GM23338 (cell line): Measurements from ENCODE around the gene TUBGCP2. TPM values are rescaled to one million over a fixed set of nuclear protein-coding genes. Genes with fewer than 3 reads are reported as not detected.

Source experiments
- ATAC-seq: fragments of 200-7000 bp; cut with Tn5 transposase; 3 replicates; pipeline ENCODE4 v1.9.1; 2020
- DNase-seq: peaks from one replicate; pipeline ENCODE4 v3.0.0-alpha.2; 2015; ENCODE audit warnings: low spot score
- H2AFZ ChIP-seq: fragments of 200-600 bp; sonication (generic); 2 replicates; pipeline ENCODE4 v1.8.0; 2016; ENCODE audit warnings: antibody characterized with exemption, mild to moderate bottlenecking, moderate library complexity
- H3F3A ChIP-seq: fragments of 200-600 bp; sonication (generic); replicated peaks from 2 replicates; pipeline ENCODE4 v1.8.0; 2017; ENCODE audit warnings: antibody characterized with exemption, mixed run types, low read depth
- H3K27ac ChIP-seq: fragments of 200-600 bp; sonication (generic); 2 replicates; pipeline ENCODE4 v1.6.1; 2016; ENCODE audit warnings: low read depth
- H3K27me3 ChIP-seq: fragments of 200-600 bp; sonication (generic); 2 replicates; pipeline ENCODE4 v1.8.0; 2016; ENCODE audit warnings: mild to moderate bottlenecking, mixed run types, moderate library complexity; ENCODE audit not compliant: insufficient read depth
- H3K36me3 ChIP-seq: fragments of 200-600 bp; sonication (generic); 2 replicates; pipeline ENCODE4 v1.8.0; 2016; ENCODE audit warnings: mild to moderate bottlenecking; ENCODE audit not compliant: insufficient read depth
- H3K4me1 ChIP-seq: fragments of 200-600 bp; sonication (generic); 2 replicates; pipeline ENCODE4 v1.8.0; 2016; ENCODE audit warnings: mild to moderate bottlenecking, moderate library complexity; ENCODE audit not compliant: insufficient read depth
- H3K4me2 ChIP-seq: fragments of 200-600 bp; sonication (generic); 2 replicates; pipeline ENCODE4 v1.7.1; 2017; ENCODE audit warnings: mixed run types
- H3K4me3 ChIP-seq: fragments of 200-600 bp; sonication (generic); 2 replicates; pipeline ENCODE4 v1.6.1; 2016; ENCODE audit warnings: mixed run types
- H3K79me2 ChIP-seq: fragments of 200-600 bp; sonication (generic); replicated peaks from 2 replicates; pipeline ENCODE4 v1.8.0; 2017; ENCODE audit warnings: mild to moderate bottlenecking; ENCODE audit not compliant: insufficient read depth
- H3K9me2 ChIP-seq: fragments of 200-600 bp; sonication (generic); 2 replicates; pipeline ENCODE4 v1.8.0; 2017; ENCODE audit not compliant: insufficient read depth
- H4K20me1 ChIP-seq: fragments of 200-600 bp; sonication (generic); replicated peaks from 2 replicates; pipeline ENCODE4 v1.8.0; 2017; ENCODE audit warnings: mild to moderate bottlenecking; ENCODE audit not compliant: insufficient read depth
- H3K27ac Mint-ChIP-seq: 2 replicates; pipeline ENCODE4 v1.8.0; 2020; ENCODE audit warnings: inconsistent platforms, mild to moderate bottlenecking, moderate library complexity, mixed read lengths
- H3K27me3 Mint-ChIP-seq: 3 replicates; pipeline ENCODE4 v1.8.0; 2022; ENCODE audit warnings: low read depth, mild to moderate bottlenecking, moderate library complexity, mixed read lengths, inconsistent platforms; ENCODE audit not compliant: insufficient read depth, poor library complexity
- H3K36me3 Mint-ChIP-seq: 3 replicates; pipeline ENCODE4 v1.8.0; 2021; ENCODE audit warnings: low read depth, mild to moderate bottlenecking, inconsistent platforms, moderate library complexity, mixed read lengths
- H3K4me1 Mint-ChIP-seq: 3 replicates; pipeline ENCODE4 v1.8.0; 2020; ENCODE audit warnings: mild to moderate bottlenecking, inconsistent platforms, mixed read lengths
- H3K4me3 Mint-ChIP-seq: 3 replicates; pipeline ENCODE4 v1.8.0; 2021; ENCODE audit warnings: moderate library complexity, mild to moderate bottlenecking, inconsistent platforms, mixed read lengths
- H3K9me3 Mint-ChIP-seq: 3 replicates; pipeline ENCODE4 v1.8.0; 2020; ENCODE audit warnings: moderate library complexity, mild to moderate bottlenecking, inconsistent platforms, mixed read lengths
- CREB1 ChIP-seq: fragments of 250-450 bp; sonication (Bioruptor Pico); IDR thresholded peaks from 2 replicates; pipeline ENCODE4 v1.5.0; 2020; ENCODE audit warnings: low read depth, mild to moderate bottlenecking, moderate library complexity
- CTCF ChIP-seq, 2 experiments: fragments of 200-600 bp in 1 of 2; sonication (generic) in 1 of 2; conservative IDR thresholded peaks; 2 replicates each; pipeline versions ENCODE4 v1.5.1 to v1.6.1; 2016 to 2017; ENCODE audit warnings: antibody characterized with exemption in 2 of 2, low read depth in 2 of 2, mild to moderate bottlenecking in 2 of 2, moderate library complexity in 1 of 2
- ETS1 ChIP-seq: IDR thresholded peaks from 2 replicates; pipeline ENCODE4 v1.6.1; 2016; ENCODE audit warnings: antibody characterized with exemption
- EZH2 ChIP-seq: fragments of 200-600 bp; sonication (generic); IDR thresholded peaks from one replicate; pipeline ENCODE4 v1.8.0; 2017; ENCODE audit warnings: antibody characterized with exemption, mild to moderate bottlenecking, low read depth; ENCODE audit not compliant: unreplicated experiment
- EZH2phosphoT487 ChIP-seq: fragments of 200-600 bp; sonication (generic); IDR thresholded peaks from one replicate; pipeline ENCODE4 v1.8.1; 2018; ENCODE audit warnings: antibody characterized with exemption; ENCODE audit not compliant: unreplicated experiment
- JUNB ChIP-seq: IDR thresholded peaks from one replicate; pipeline ENCODE4 v1.6.1; 2016; ENCODE audit warnings: antibody characterized with exemption; ENCODE audit not compliant: unreplicated experiment
- NANOG ChIP-seq: IDR thresholded peaks from 2 replicates; pipeline ENCODE4 v1.6.1; 2016; ENCODE audit warnings: antibody characterized with exemption, borderline replicate concordance
- POLR2AphosphoS5 ChIP-seq: IDR thresholded peaks from 2 replicates; pipeline ENCODE4 v1.6.1; 2016; ENCODE audit warnings: antibody characterized with exemption, low read depth
- REST ChIP-seq: IDR thresholded peaks from one replicate; pipeline ENCODE4 v1.6.1; 2018; ENCODE audit warnings: antibody characterized with exemption; ENCODE audit not compliant: unreplicated experiment
- STAT1 ChIP-seq: IDR thresholded peaks from one replicate; pipeline ENCODE4 v1.6.1; 2016; ENCODE audit warnings: antibody characterized with exemption; ENCODE audit not compliant: unreplicated experiment
- ZNF114 ChIP-seq: fragments of 250-450 bp; sonication (Bioruptor Pico); IDR thresholded peaks from 2 replicates; pipeline ENCODE4 v1.5.0; 2020; ENCODE audit warnings: mild to moderate bottlenecking, moderate library complexity
- ZNF331 ChIP-seq: fragments of 250-450 bp; sonication (Bioruptor Pico); IDR thresholded peaks from 2 replicates; pipeline ENCODE4 v1.5.0; 2020; ENCODE audit warnings: low read depth, mild to moderate bottlenecking, moderate library complexity
- ZNF462 ChIP-seq: fragments of 250-450 bp; sonication (Bioruptor Pico); IDR thresholded peaks from 2 replicates; pipeline ENCODE4 v1.5.0; 2020; ENCODE audit warnings: mild to moderate bottlenecking, moderate library complexity
- polyA plus RNA-seq: library from polyadenylated mRNA; unstranded; fragments of >200 nt; fragmentation: Nextera tagmentation; extraction: Ambion mirVana; gene quantifications from 2 replicates; pipeline ENCODE4 v1.2.1, GENCODE V29; 2016
- total RNA-seq: library from RNA; depleted of rRNA; stranded (reverse); fragments of >200 nt; shearing (Covaris generic); gene quantifications from 2 replicates; pipeline ENCODE4 v1.2.3, GENCODE V29; 2014

The TUBGCP2 gene
- total and polyA plus RNA-seq, 2 experiments from 2014 or later: 59.6 to 67.7 TPM

GRCh38 chr10:133350283-133350949 lies 41.7 kb upstream of the TUBGCP2 start:
- no peak overlapping the region for H3K4me3 ChIP-seq
- DNase-seq: no peak
- no peak overlapping the region for H2AFZ ChIP-seq
- ATAC-seq: no peak
- no peak overlapping the region for H3K4me2 ChIP-seq
- H3K27ac ChIP-seq: no peak overlapping the region
- H3K36me3 Mint-ChIP-seq: no peaks in the 10 kb centered on the region
- no peaks in the 10 kb centered on the region for H3K9me2 ChIP-seq
- no peaks in the 10 kb centered on the region for H3K79me2 ChIP-seq
- no peak overlapping the region for H3K27ac Mint-ChIP-seq
- peaks cover 23% of the 10 kb centered on the region for H3K27me3 Mint-ChIP-seq
- no peaks in the 10 kb centered on the region for H3K36me3 ChIP-seq
- 0 out of 2 replicates have a peak, but pooled peaks cover 3% of the 10 kb centered on the region for H3F3A ChIP-seq
- H3K4me3 Mint-ChIP-seq: no peak overlapping the region
- H3K4me1 ChIP-seq: no peaks in the 10 kb centered on the region; the same call in 1 of the 2 replicates
- no peaks in the 10 kb centered on the region; the same call in 1 of the 2 replicates for H4K20me1 ChIP-seq
- no peak for TF ChIP-seq EZH2phosphoT487
- no peak for TF ChIP-seq CREB1 (CRISPR knock-in tag)
- no peak for TF ChIP-seq NANOG
- no peak for TF ChIP-seq ZNF114 (CRISPR knock-in tag)
- TF ChIP-seq JUNB: no peak
- no peak for TF ChIP-seq STAT1
- TF ChIP-seq POLR2AphosphoS5: no peak; the same call in 1 of the 2 replicates
- no peak for TF ChIP-seq ZNF462 (CRISPR knock-in tag)
- TF ChIP-seq ETS1: no peak
- TF ChIP-seq EZH2: no peak
- no peak for TF ChIP-seq CTCF (conservative IDR thresholded peaks at IDR 0.05; ENCODE audit: low read depth in 2 of 2)
- TF ChIP-seq ZNF331 (CRISPR knock-in tag): no peak
- no peak for TF ChIP-seq REST
- H3K4me1 Mint-ChIP-seq: peaks cover 2% of the 10 kb centered on the region; the same call in 2 of the 3 replicates
- H3K9me3 Mint-ChIP-seq: no peaks in the 10 kb centered on the region
- no peaks in the 10 kb centered on the region for H3K27me3 ChIP-seq
